B cell (primary cell): Measurements from ENCODE around the gene TRRAP. TPM values are rescaled to one million over a fixed set of nuclear protein-coding genes. Genes with fewer than 3 reads are reported as not detected.

Experiments used
- ATAC-seq: fragments of 200-7000 bp; cut with Tn5 transposase; one replicate; pipeline ENCODE4 v1.10.0; 2021; ENCODE audit warnings: low read depth, mild to moderate bottlenecking, moderate number of reproducible peaks, moderate library complexity
- CTCF ChIA-PET: fragments of 350-600 bp; sonication (Branson Sonifier 250); formaldehyde crosslinking; loops from one replicate; lab custom pipeline; 2021; ENCODE audit warnings: antibody characterized with exemption, inconsistent platforms; lab: Charles Lee
- POLR2A ChIA-PET: fragments of 350-600 bp; sonication (Branson Sonifier 250); formaldehyde crosslinking; loops from one replicate; lab custom pipeline; 2021; ENCODE audit warnings: antibody characterized with exemption; lab: Charles Lee
- DNase-seq: peaks from one replicate; pipeline ENCODE4 v3.0.0; 2013
- H2AFZ ChIP-seq: 2 replicates; pipeline ENCODE4 v1.6.1; 2012; ENCODE audit warnings: mild to moderate bottlenecking, low read depth, low read length; ENCODE audit not compliant: insufficient read depth, poor library complexity, severe bottlenecking
- H3K27ac ChIP-seq, 2 donors: 1 replicate in 1 of 2; 2 replicates in 1 of 2; pipeline ENCODE4 v1.5.1; 2012 to 2013; ENCODE audit warnings: low read length in 2 of 2, mild to moderate bottlenecking in 2 of 2, moderate library complexity in 1 of 2
- H3K27me3 ChIP-seq, 4 experiments: fragments of 200-600 bp in 1 of 4; sonication (generic) in 1 of 4; replicated peaks in 1 of 4; 1 replicate in 2 of 4; 2 replicates in 2 of 4; pipeline versions ENCODE4 v1.6.1 to v1.7.0; 2013 to 2016; ENCODE audit warnings: low read length in 3 of 4, mild to moderate bottlenecking in 2 of 4, mixed read lengths in 1 of 4, moderate library complexity in 1 of 4; ENCODE audit not compliant: insufficient read depth in 4 of 4, control insufficient read depth in 3 of 4; ENCODE audit errors: control extremely low read depth in 1 of 4
- H3K36me3 ChIP-seq, 2 experiments: replicated peaks in 1 of 2; 1 replicate in 1 of 2; 2 replicates in 1 of 2; pipeline versions ENCODE4 v1.6.1 to v1.7.1; 2013; ENCODE audit warnings: low read length in 1 of 2; ENCODE audit not compliant: insufficient read depth in 2 of 2, control insufficient read depth in 1 of 2; ENCODE audit errors: control extremely low read depth in 1 of 2, extremely low read depth in 1 of 2
- H3K4me1 ChIP-seq, 2 donors: fragments of 200-600 bp in 1 of 2; sonication (generic) in 1 of 2; 1 replicate in 1 of 2; 2 replicates in 1 of 2; pipeline versions ENCODE4 v1.5.1 to v1.6.1; 2013 to 2017; ENCODE audit warnings: low read length in 2 of 2; ENCODE audit not compliant: control insufficient read depth in 2 of 2, insufficient read depth in 2 of 2
- H3K4me2 ChIP-seq: replicated peaks from 2 replicates; pipeline ENCODE3; 2012; ENCODE audit warnings: mild to moderate bottlenecking, low read depth, low read length; ENCODE audit not compliant: poor library complexity, severe bottlenecking
- H3K4me3 ChIP-seq, 5 experiments: fragments of 200-600 bp in 1 of 5; sonication (generic) in 1 of 5; 1 replicate in 3 of 5; 2 replicates in 2 of 5; pipeline versions ENCODE4 v1.5.1 to v1.7.0; 2011 to 2016; ENCODE audit warnings: low read length in 4 of 5, mild to moderate bottlenecking in 4 of 5, low read depth in 2 of 5, control low read depth in 1 of 5, moderate library complexity in 1 of 5; ENCODE audit not compliant: insufficient read depth in 1 of 5; ENCODE audit errors: control extremely low read depth in 1 of 5, extremely low read depth in 1 of 5
- H3K79me2 ChIP-seq: fragments of 200-600 bp; sonication (generic); one replicate; pipeline ENCODE4 v1.6.0; 2016; ENCODE audit warnings: low read length; ENCODE audit not compliant: control insufficient read depth, insufficient read depth
- H3K9ac ChIP-seq: fragments of 200-600 bp; sonication (generic); 2 replicates; pipeline ENCODE4 v1.6.1; 2017; ENCODE audit warnings: mild to moderate bottlenecking, low read length, moderate library complexity
- H3K9me3 ChIP-seq, 3 donors: one replicate each; pipeline versions ENCODE4 v1.6.1 to v1.7.1; 2013; ENCODE audit warnings: low read length in 2 of 3; ENCODE audit not compliant: control insufficient read depth in 2 of 3, insufficient read depth in 1 of 3; ENCODE audit errors: control extremely low read depth in 1 of 3
- H4K20me1 ChIP-seq: 2 replicates; pipeline ENCODE4 v1.6.0; 2012; ENCODE audit warnings: mild to moderate bottlenecking, low read length; ENCODE audit not compliant: insufficient read depth, control insufficient read depth, poor library complexity, severe bottlenecking
- H3K27ac Mint-ChIP-seq: one replicate; pipeline ENCODE4 v1.8.0; 2021; ENCODE audit warnings: mixed read lengths
- H3K27me3 Mint-ChIP-seq: one replicate; pipeline ENCODE4 v1.8.0; 2021; ENCODE audit warnings: mixed read lengths
- H3K4me1 Mint-ChIP-seq: one replicate; pipeline ENCODE4 v1.8.0; 2021; ENCODE audit warnings: mixed read lengths
- H3K4me3 Mint-ChIP-seq: one replicate; pipeline ENCODE4 v1.8.0; 2021; ENCODE audit warnings: mixed read lengths
- H3K9me3 Mint-ChIP-seq: one replicate; pipeline ENCODE4 v1.8.0; 2022; ENCODE audit warnings: mixed read lengths; ENCODE audit not compliant: insufficient read depth
- EZH2 ChIP-seq: IDR thresholded peaks from 2 replicates; pipeline ENCODE4 v1.6.1; 2012; ENCODE audit warnings: borderline replicate concordance, low read depth, mild to moderate bottlenecking, moderate library complexity, low read length; ENCODE audit not compliant: insufficient read depth, poor library complexity, severe bottlenecking
- WGBS: methylation state at CpG from one replicate; pipeline ENCODE4 v1.1.5; 2013; ENCODE audit warnings: missing lambda C conversion rate; ENCODE audit not compliant: insufficient coverage; 5-methylcytosine and 5-hydroxymethylcytosine counted together
- intact Hi-C: fragments of 100-400 bp; cut with micrococcal nuclease; formaldehyde crosslinking; loops from one replicate; pipeline ENCODE4 v1.10.0; 2022
- polyA plus RNA-seq: library from polyadenylated mRNA; depleted of rRNA; stranded (reverse); fragments of >200 nt; gene quantifications from 2 replicates; pipeline ENCODE4 v1.2.3, GENCODE V29; 2012
- total RNA-seq, 2 donors: library from RNA; stranded (reverse); fragments of 120-200 nt in 1 of 2; gene quantifications; 1 replicate in 1 of 2; 2 replicates in 1 of 2; pipeline versions ENCODE4 v1.2.3 to v1.2.4, GENCODE V29; 2013 to 2022
- TF ChIP-seq, protein P1 (sequence below): fragments of 200-600 bp; IDR thresholded peaks from one replicate; pipeline ENCODE4 v1.8.0; 2022; ENCODE audit warnings: antibody characterized with exemption, mild to moderate bottlenecking

Gene TRRAP
- total and polyA plus RNA-seq, 2 donors (not counting 1 experiment from before 2014, with no cell fraction given) = 25.4 to 102 TPM

GRCh38 chr7:98863601-98864000 lies 14.7 kb upstream of the TRRAP start:
- Mint-ChIP-seq H3K27me3 (peaks cover 12% of the 10 kb centered on the region), H3K4me1 (no peaks in the 10 kb centered on the region)
- intact Hi-C loops = no loop called here

DNA sequence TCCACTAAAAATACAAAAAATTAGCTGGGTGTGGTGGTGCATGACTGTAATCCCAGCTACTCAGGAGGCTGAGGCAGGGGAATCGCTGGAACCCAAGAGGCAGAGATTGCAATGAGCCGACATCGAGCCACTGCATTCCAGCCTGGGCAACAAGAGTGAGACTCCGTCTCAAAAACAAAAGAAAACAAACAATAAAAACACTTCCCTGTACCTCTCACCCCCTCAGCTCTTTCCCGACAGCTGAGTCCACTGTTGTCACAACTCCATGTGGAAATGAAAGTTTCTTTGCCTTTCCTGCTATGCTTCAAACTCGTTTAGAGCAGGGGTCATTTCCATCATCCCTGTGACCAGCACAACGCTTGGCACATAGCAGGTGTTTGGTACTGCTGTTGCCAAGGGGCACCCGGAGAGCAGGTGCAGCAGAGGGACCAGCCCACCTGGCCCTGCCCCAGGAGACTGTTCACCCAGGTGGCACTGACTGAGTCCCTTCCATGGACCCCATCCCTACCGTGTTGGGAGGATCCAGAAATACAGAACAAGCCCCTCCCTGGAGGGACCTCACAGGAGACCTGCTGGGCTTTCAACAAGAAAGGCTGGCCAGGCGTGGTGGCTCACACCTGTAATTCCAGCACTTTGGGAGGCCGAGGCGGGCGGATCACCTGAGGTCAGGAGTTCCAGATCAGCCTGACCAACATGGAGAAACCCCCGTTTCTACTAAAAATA lies 13.4 kb upstream of the TRRAP start:
- Histone ChIP-seq H3K27me3 (peaks cover 0 to 14% (median 6%) of the 10 kb centered on the region in 4 experiments), H3K79me2 (no peaks in the 10 kb centered on the region), H3K36me3 (no peaks in the 10 kb centered on the region), H3K9ac (no peak overlapping the region), H3K4me2 (no peak overlapping the region), H3K27ac (no peak overlapping the region), H3K4me1 (peaks cover 8 to 10% of the 10 kb centered on the region in 2 donors), H3K4me3 (no peak overlapping the region), H2AFZ (no peak overlapping the region), H3K9me3 (peaks cover 0 to 6% (median 0%) of the 10 kb centered on the region in 3 donors), H4K20me1 (no peaks in the 10 kb centered on the region)
- no peak overlapping the region for H3K27ac Mint-ChIP-seq
- peaks cover 9% of the 10 kb centered on the region for H3K27me3 Mint-ChIP-seq
- peaks cover 1% of the 10 kb centered on the region for H3K4me1 Mint-ChIP-seq
- DNase-seq (no peak), ATAC-seq (no peak)
- no peak overlapping the region for H3K4me3 Mint-ChIP-seq
- ChIA-PET CTCF (interaction anchor here (1.0 kb wide), 1 partner anchor 14 kb away, joined by 3 read pairs; the partner anchor contains the start of gene TRRAP), POLR2A (no interaction called here)
- TF ChIP-seq, protein P1, sequence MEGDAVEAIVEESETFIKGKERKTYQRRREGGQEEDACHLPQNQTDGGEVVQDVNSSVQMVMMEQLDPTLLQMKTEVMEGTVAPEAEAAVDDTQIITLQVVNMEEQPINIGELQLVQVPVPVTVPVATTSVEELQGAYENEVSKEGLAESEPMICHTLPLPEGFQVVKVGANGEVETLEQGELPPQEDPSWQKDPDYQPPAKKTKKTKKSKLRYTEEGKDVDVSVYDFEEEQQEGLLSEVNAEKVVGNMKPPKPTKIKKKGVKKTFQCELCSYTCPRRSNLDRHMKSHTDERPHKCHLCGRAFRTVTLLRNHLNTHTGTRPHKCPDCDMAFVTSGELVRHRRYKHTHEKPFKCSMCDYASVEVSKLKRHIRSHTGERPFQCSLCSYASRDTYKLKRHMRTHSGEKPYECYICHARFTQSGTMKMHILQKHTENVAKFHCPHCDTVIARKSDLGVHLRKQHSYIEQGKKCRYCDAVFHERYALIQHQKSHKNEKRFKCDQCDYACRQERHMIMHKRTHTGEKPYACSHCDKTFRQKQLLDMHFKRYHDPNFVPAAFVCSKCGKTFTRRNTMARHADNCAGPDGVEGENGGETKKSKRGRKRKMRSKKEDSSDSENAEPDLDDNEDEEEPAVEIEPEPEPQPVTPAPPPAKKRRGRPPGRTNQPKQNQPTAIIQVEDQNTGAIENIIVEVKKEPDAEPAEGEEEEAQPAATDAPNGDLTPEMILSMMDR = no peak
- no peak for TF ChIP-seq EZH2
- no peaks in the 10 kb centered on the region for H3K9me3 Mint-ChIP-seq
- intact Hi-C loops = no loop called here
- 69% methylated on average over 11 of the region's 14 CpGs for WGBS

More at GRCh38 chr7:98863601-98864000, 14.7 kb upstream of the TRRAP start:
- no peak for DNase-seq
- Mint-ChIP-seq H3K9me3 (no peaks in the 10 kb centered on the region), H3K4me3 (no peak overlapping the region), H3K27ac (no peak overlapping the region)
- no peak overlapping the region for H3K4me2 ChIP-seq
- H3K36me3 ChIP-seq = no peaks in the 10 kb centered on the region
- H4K20me1 ChIP-seq = no peaks in the 10 kb centered on the region
- no peak overlapping the region for H3K27ac ChIP-seq
- H3K27me3 ChIP-seq = peaks cover 0 to 6% (median under 1%) of the 10 kb centered on the region in 4 experiments
- TF ChIP-seq, protein P1 = no peak
- TF ChIP-seq EZH2 = no peak
- 80% methylated on average over 1 of the region's 2 CpGs for WGBS
- no peak for ATAC-seq
- H3K4me3 ChIP-seq = no peak overlapping the region
- no peaks in the 10 kb centered on the region for H3K9me3 ChIP-seq
- H3K79me2 ChIP-seq = no peaks in the 10 kb centered on the region
- POLR2A ChIA-PET = interaction anchor here (0.7 kb wide), 1 partner anchor 590 kb away, joined by 4 read pairs; no protein-coding TSS in a partner anchor
- no peak overlapping the region for H3K9ac ChIP-seq
- no peaks in the 10 kb centered on the region for H3K4me1 ChIP-seq
- H2AFZ ChIP-seq = no peak overlapping the region
- CTCF ChIA-PET = interaction anchor here (1.5 kb wide), 1 partner anchor 21 kb away, joined by 5 read pairs; no protein-coding TSS in a partner anchor
